ACC112 (cell line): ENCODE data around the gene ENO1.
"Not testable (repeated sequence)": the region's sequence is repeated elsewhere in the genome, so short reads cannot be mapped to it uniquely, and the experiment has no call there.

ENCODE experiments used
- H2AFZ ChIP-seq: fragments of 200-600 bp; sonication (generic); one replicate; pipeline ENCODE4 v1.6.0; 2017; ENCODE audit warnings: antibody characterized with exemption, low read length; ENCODE audit not compliant: unreplicated experiment
- H3K27ac ChIP-seq: fragments of 200-600 bp; sonication (generic); 2 replicates; pipeline ENCODE4 v1.5.1; 2014; ENCODE audit warnings: low read depth, mild to moderate bottlenecking, antibody characterized with exemption, low read length, moderate library complexity
- H3K27me3 ChIP-seq: fragments of 200-600 bp; sonication (generic); 2 replicates; pipeline ENCODE4 v1.6.1; 2014; ENCODE audit warnings: mild to moderate bottlenecking, antibody characterized with exemption, low read length, moderate library complexity, mixed read lengths; ENCODE audit not compliant: insufficient read depth
- H3K36me3 ChIP-seq: fragments of 200-600 bp; sonication (generic); 2 replicates; pipeline ENCODE4 v1.6.1; 2016; ENCODE audit warnings: mild to moderate bottlenecking, antibody characterized with exemption, low read length, moderate library complexity, mixed read lengths; ENCODE audit not compliant: insufficient read depth
- H3K4me1 ChIP-seq: fragments of 200-600 bp; sonication (generic); one replicate; pipeline ENCODE4 v1.6.1; 2016; ENCODE audit warnings: low read length, mixed read lengths; ENCODE audit not compliant: insufficient read depth, unreplicated experiment, control insufficient read depth
- H3K4me3 ChIP-seq: fragments of 200-600 bp; sonication (generic); 2 replicates; pipeline ENCODE4 v1.5.1; 2014; ENCODE audit warnings: mild to moderate bottlenecking, low read depth, low read length
- H3K79me2 ChIP-seq: fragments of 200-600 bp; sonication (generic); one replicate; pipeline ENCODE4 v1.6.0; 2016; ENCODE audit warnings: low read length; ENCODE audit not compliant: control insufficient read depth, unreplicated experiment, insufficient read depth

Gene ENO1

GRCh38 chr1:8897505-8897904 is 19.0 kb upstream of the ENO1 start:
- not testable (repeated sequence) for H3K4me3 ChIP-seq, H3K27ac ChIP-seq
- peaks cover 19% of the 10 kb centered on the region for H3K4me1 ChIP-seq

GRCh38 chr1:8896775-8897174 is 18.3 kb upstream of the ENO1 start:
- H3K27ac ChIP-seq, H3K79me2 ChIP-seq, H2AFZ ChIP-seq, H3K27me3 ChIP-seq, H3K36me3 ChIP-seq, H3K4me3 ChIP-seq: not testable (repeated sequence)
- peaks cover 17% of the 10 kb centered on the region for H3K4me1 ChIP-seq

More at GRCh38 chr1:8897505-8897904, 19.0 kb upstream of the ENO1 start:
- not testable (repeated sequence) for H3K27me3 ChIP-seq, H3K36me3 ChIP-seq, H2AFZ ChIP-seq, H3K79me2 ChIP-seq

- Histone ChIP-seq H3K4me1 (peaks cover 23% of the 10 kb centered on the region), H3K27me3 (no peaks in the 10 kb centered on the region), H3K36me3 (no peaks in the 10 kb centered on the region), H3K27ac (peak overlapping the region; percentile 98; the same call in 1 of the 2 replicates), H2AFZ (no peak overlapping the region), H3K4me3 (no peak overlapping the region), H3K79me2 (no peaks in the 10 kb centered on the region)
These were observed 13.5 kb upstream of the ENO1 start for GRCh38 chr1:8892026-8892425.

- no peak overlapping the region for H2AFZ ChIP-seq
- peak overlapping the region; percentile 98 for H3K27ac ChIP-seq
These were observed 12.9 kb upstream of the ENO1 start for GRCh38 chr1:8891401-8891800.

GRCh38 chr1:8889925-8890785 is 11.7 kb upstream of the ENO1 start:
- no peaks in the 10 kb centered on the region for H3K27me3 ChIP-seq
- peak overlapping the region; percentile 98 for H3K27ac ChIP-seq
- H3K79me2 ChIP-seq = no peaks in the 10 kb centered on the region
- peaks cover 23% of the 10 kb centered on the region for H3K4me1 ChIP-seq
- no peaks in the 10 kb centered on the region for H3K36me3 ChIP-seq
- H3K4me3 ChIP-seq = peak overlapping the region; percentile 59
- H2AFZ ChIP-seq = peak overlapping the region; percentile 13

More at GRCh38 chr1:8891401-8891800, 12.9 kb upstream of the ENO1 start:
- H3K27me3 ChIP-seq = no peaks in the 10 kb centered on the region
- H3K4me3 ChIP-seq = no peak overlapping the region
- no peaks in the 10 kb centered on the region for H3K79me2 ChIP-seq
- no peaks in the 10 kb centered on the region for H3K36me3 ChIP-seq
- peaks cover 23% of the 10 kb centered on the region for H3K4me1 ChIP-seq

GRCh38 chr1:8889103-8889846 is 10.8 kb upstream of the ENO1 start:
- H3K27me3 ChIP-seq = no peaks in the 10 kb centered on the region
- no peaks in the 10 kb centered on the region for H3K36me3 ChIP-seq
- no peaks in the 10 kb centered on the region for H3K79me2 ChIP-seq
- H3K4me1 ChIP-seq = peaks cover 23% of the 10 kb centered on the region
- peak overlapping the region; percentile 98 for H3K27ac ChIP-seq
- H3K4me3 ChIP-seq = peak overlapping the region; percentile 59
- H2AFZ ChIP-seq = peak overlapping the region; percentile 79

- H3K36me3 ChIP-seq = no peaks in the 10 kb centered on the region
- peaks cover 25% of the 10 kb centered on the region for H3K4me1 ChIP-seq
- no peak overlapping the region for H3K4me3 ChIP-seq
- no peaks in the 10 kb centered on the region for H3K79me2 ChIP-seq
- no peak overlapping the region for H2AFZ ChIP-seq
- H3K27ac ChIP-seq = no peak overlapping the region
- H3K27me3 ChIP-seq = no peaks in the 10 kb centered on the region
These were observed 8.1 kb upstream of the ENO1 start for GRCh38 chr1:8886589-8886988.

GRCh38 chr1:8886031-8886524 is 7.6 kb upstream of the ENO1 start:
- H3K79me2 ChIP-seq = not testable (repeated sequence)

GRCh38 chr1:8884105-8884504 is 5.6 kb upstream of the ENO1 start:
- H3K27ac ChIP-seq, H3K4me3 ChIP-seq, H3K79me2 ChIP-seq, H3K36me3 ChIP-seq, H3K27me3 ChIP-seq, H2AFZ ChIP-seq: not testable (repeated sequence)
- H3K4me1 ChIP-seq = peaks cover 23% of the 10 kb centered on the region

More at GRCh38 chr1:8886031-8886524, 7.6 kb upstream of the ENO1 start:
- H3K27me3 ChIP-seq, H3K36me3 ChIP-seq, H2AFZ ChIP-seq, H3K4me3 ChIP-seq, H3K27ac ChIP-seq: not testable (repeated sequence)
- peaks cover 20% of the 10 kb centered on the region for H3K4me1 ChIP-seq

- Histone ChIP-seq H3K4me3 (no peak overlapping the region), H3K36me3 (no peaks in the 10 kb centered on the region), H3K27ac (no peak overlapping the region), H3K27me3 (no peaks in the 10 kb centered on the region), H3K4me1 (peaks cover 21% of the 10 kb centered on the region), H3K79me2 (peaks cover 7% of the 10 kb centered on the region), H2AFZ (no peak overlapping the region)
These were observed 5.0 kb upstream of the ENO1 start for GRCh38 chr1:8883491-8883890.
